GM06990 (cell line): Measurements from ENCODE around the gene PCNT.
"Not testable (repeated sequence)": the region's sequence is repeated elsewhere in the genome, so short reads cannot be mapped to it uniquely, and the experiment has no call there.

Experiments used
- DNase-seq: peaks from one replicate; pipeline ENCODE4 v3.0.0-alpha.2; 2011; ENCODE audit not compliant: insufficient read length; ENCODE audit errors: extremely low read depth
- H3K27me3 ChIP-seq: replicated peaks from 2 replicates; pipeline ENCODE4 v1.6.0; 2011; ENCODE audit warnings: low read length; ENCODE audit not compliant: control insufficient read depth, insufficient read depth
- H3K36me3 ChIP-seq: 2 replicates; pipeline ENCODE4 v1.5.1; 2011; ENCODE audit warnings: low read length; ENCODE audit not compliant: control insufficient read depth, insufficient read depth
- H3K4me3 ChIP-seq: replicated peaks from 2 replicates; pipeline ENCODE4 v1.5.1; 2011; ENCODE audit warnings: low read depth, mild to moderate bottlenecking, control low read depth, low read length
- CTCF ChIP-seq: IDR thresholded peaks from 2 replicates; pipeline ENCODE4 v1.5.1; 2011; ENCODE audit warnings: low read length, control low read depth, mild to moderate bottlenecking, inconsistent platforms; ENCODE audit not compliant: insufficient read depth, poor library complexity, severe bottlenecking

PCNT gene

GRCh38 chr21:46307625-46308024 lies 16.3 kb upstream of the PCNT start:
- Histone ChIP-seq H3K4me3 (no peak overlapping the region), H3K27me3 (no peaks in the 10 kb centered on the region), H3K36me3 (peaks cover 4% of the 10 kb centered on the region)
- DNase-seq: no peak
- TF ChIP-seq CTCF: no peak

- no peaks in the 10 kb centered on the region for H3K27me3 ChIP-seq
- no peak overlapping the region for H3K4me3 ChIP-seq
- TF ChIP-seq CTCF: no peak
- H3K36me3 ChIP-seq: peaks cover 7% of the 10 kb centered on the region
- DNase-seq: no peak
Observed at GRCh38 chr21:46308431-46308830, 15.5 kb upstream of the PCNT start.

GRCh38 chr21:46310260-46310659 lies 13.7 kb upstream of the PCNT start:
- not testable (repeated sequence) for H3K4me3 ChIP-seq, H3K27me3 ChIP-seq, H3K36me3 ChIP-seq, DNase-seq

GRCh38 chr21:46311568-46311967 lies 12.4 kb upstream of the PCNT start:
- Histone ChIP-seq H3K27me3 (no peaks in the 10 kb centered on the region), H3K36me3 (peaks cover 12% of the 10 kb centered on the region), H3K4me3 (no peak overlapping the region)
- no peak for DNase-seq
- TF ChIP-seq CTCF: no peak

- peaks cover 11% of the 10 kb centered on the region for H3K36me3 ChIP-seq
- no peak for DNase-seq
- H3K4me3 ChIP-seq: no peak overlapping the region
- no peak for TF ChIP-seq CTCF
- H3K27me3 ChIP-seq: no peaks in the 10 kb centered on the region
Observed at GRCh38 chr21:46312949-46313348, 11.0 kb upstream of the PCNT start.

- no peak for TF ChIP-seq CTCF
- no peak for DNase-seq
- peaks cover 12% of the 10 kb centered on the region for H3K36me3 ChIP-seq
Observed at GRCh38 chr21:46314441-46315020, 9.4 kb upstream of the PCNT start.

More at GRCh38 chr21:46314441-46315020, 9.4 kb upstream of the PCNT start:
- Histone ChIP-seq H3K4me3 (no peak overlapping the region), H3K27me3 (no peaks in the 10 kb centered on the region)
